Aortic smooth muscle cell (primary cell): ENCODE results near the gene YWHAB. TPM values are rescaled to one million over a fixed set of nuclear protein-coding genes. Genes with fewer than 3 reads are reported as not detected.

Experiments
- total RNA-seq: library from RNA; depleted of rRNA; stranded (reverse); fragments of >200 nt; gene quantifications from 2 replicates; pipeline ENCODE4 v1.2.3, GENCODE V29; 2014

Gene YWHAB
- total RNA-seq = 86.3 and 101 TPM in 2 replicates

DNA sequence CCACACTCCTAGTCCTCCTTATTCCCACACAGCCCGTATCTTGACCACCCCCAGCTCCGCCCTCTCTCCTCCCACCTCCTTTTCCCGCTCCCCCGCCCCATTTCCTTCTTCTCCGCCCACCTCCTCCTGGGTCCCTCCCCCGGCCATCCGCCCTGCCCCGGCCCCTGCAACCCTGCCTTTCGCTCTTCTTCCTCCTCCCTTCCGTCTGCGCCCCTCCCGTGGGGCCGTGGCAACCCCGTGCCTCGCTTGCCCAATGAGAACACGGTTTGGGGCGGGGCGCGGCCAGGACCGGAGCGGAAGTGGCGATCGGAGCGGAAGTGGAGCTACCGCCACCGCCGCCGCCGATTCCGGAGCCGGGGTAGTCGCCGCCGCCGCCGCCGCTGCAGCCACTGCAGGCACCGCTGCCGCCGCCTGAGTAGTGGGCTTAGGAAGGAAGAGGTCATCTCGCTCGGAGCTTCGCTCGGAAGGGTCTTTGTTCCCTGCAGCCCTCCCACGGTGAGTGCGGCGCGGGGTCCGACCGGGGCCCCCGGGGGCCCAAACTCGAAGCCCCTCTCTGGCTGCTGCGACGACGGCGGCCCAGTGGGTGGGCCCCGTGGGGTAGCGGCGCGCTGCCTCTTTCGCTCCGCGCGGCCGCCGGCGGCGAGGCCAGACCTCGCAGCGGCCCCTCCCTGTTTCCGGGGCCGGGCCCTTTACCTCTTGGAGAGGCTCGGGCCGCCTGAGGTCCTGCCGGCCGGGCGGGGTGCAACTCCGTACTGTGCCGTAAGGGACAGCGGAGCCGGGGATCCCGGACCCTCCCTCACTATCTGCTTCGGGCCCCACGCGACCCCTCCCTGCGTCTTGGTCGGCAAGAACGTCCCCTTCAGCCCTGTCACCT, at the start of gene YWHAB:
YWHAB (plus strand) TSS at position 314 of the 874 bp plus-strand sequence. CDS start 15,829 bp downstream, outside the sequence.

GRCh38 chr20:44909872-44910689, 24.6 kb downstream of the YWHAB start, which contains the start of gene PABPC1L:
Gene PABPC1L (plus strand): TSS chr20:44910060. CDS start chr20:44910144, 84 bp downstream.

Other genes with a start within 250 kb of the YWHAB start
- gene ADA, start 234.0 kb upstream of the YWHAB start, total RNA-seq = 0.99 and 2.2 TPM in 2 replicates
- gene CCN5, start 170.3 kb upstream of the YWHAB start, total RNA-seq = 0.40 and 0.93 TPM in 2 replicates
- 0.26 and 0.37 TPM in 2 replicates for gene KCNK15, start 139.8 kb upstream of the YWHAB start, total RNA-seq
- 0.06 TPM in 1 of 2 replicates, not detected in the other for gene RIMS4, start 75.2 kb upstream of the YWHAB start, total RNA-seq
- gene PABPC1L, start 24.4 kb downstream of the YWHAB start, total RNA-seq = 4.9 and 7.1 TPM in 2 replicates
- 16.5 and 23.6 TPM in 2 replicates for gene TOMM34, start 74.7 kb downstream of the YWHAB start, total RNA-seq
- 24.7 and 27.2 TPM in 2 replicates for gene STK4, start 80.8 kb downstream of the YWHAB start, total RNA-seq
- not detected in 2 replicates for gene KCNS1, start 215.4 kb downstream of the YWHAB start, total RNA-seq
- not detected in 2 replicates for gene WFDC5, start 229.5 kb downstream of the YWHAB start, total RNA-seq
- gene WFDC12, start 238.8 kb downstream of the YWHAB start, total RNA-seq = not detected in 2 replicates